ENCODE results near the gene KLHL29.

Gene KLHL29

GRCh38 chr2:23401427-23402204, 16.6 kb downstream of the KLHL29 start:
- no peaks in the 10 kb centered on the region for H3F3A ChIP-seq (ENCODE audit: insufficient read depth, low read length)
- H3K27me3 ChIP-seq (replicated peaks; ENCODE audit: insufficient read depth, low read length): no peaks in the 10 kb centered on the region
- H3K9me2 ChIP-seq (replicated peaks; ENCODE audit: insufficient read depth, low read length): no peaks in the 10 kb centered on the region
- DNase-seq: no peak
- H4K20me1 ChIP-seq (ENCODE audit: insufficient read depth, low read length): no peaks in the 10 kb centered on the region
- H3K4me3 ChIP-seq (ENCODE audit: low read length): no peak overlapping the region
- no peak overlapping the region for H3K4me2 ChIP-seq (ENCODE audit: low read depth, low read length)
- H3K79me2 ChIP-seq (ENCODE audit: low read length): no peaks in the 10 kb centered on the region
- TF ChIP-seq EZH2 (optimal IDR thresholded peaks at IDR 0.05; ENCODE audit: low read depth, low read length): no peak
- no peak for TF ChIP-seq EZH2phosphoT487 (IDR thresholded peaks at IDR 0.05; ENCODE audit: low read length)
- no peak for TF ChIP-seq CTCF (IDR thresholded peaks at IDR 0.05; ENCODE audit: low read length)
- no peak overlapping the region for H3K9ac ChIP-seq (ENCODE audit: low read length)
- H3K36me3 ChIP-seq (replicated peaks; ENCODE audit: insufficient read depth, low read length): no peaks in the 10 kb centered on the region
- no peaks in the 10 kb centered on the region for H3K9me3 ChIP-seq (replicated peaks; ENCODE audit: insufficient read depth, low read length)
- no peaks in the 10 kb centered on the region for H3K4me1 ChIP-seq (ENCODE audit: low read length)
- H3K27ac ChIP-seq (ENCODE audit: low read length): no peak overlapping the region
- no peak overlapping the region for H2AFZ ChIP-seq (ENCODE audit: low read length)

GRCh38 chr2:23402205-23402740, 17.3 kb downstream of the KLHL29 start:
- Histone ChIP-seq H3F3A (ENCODE audit: insufficient read depth, low read length) (no peaks in the 10 kb centered on the region), H3K79me2 (ENCODE audit: low read length) (no peaks in the 10 kb centered on the region), H3K9ac (ENCODE audit: low read length) (no peak overlapping the region), H3K36me3 (replicated peaks; ENCODE audit: insufficient read depth, low read length) (no peaks in the 10 kb centered on the region), H3K27ac (ENCODE audit: low read length) (no peak overlapping the region), H3K9me2 (replicated peaks; ENCODE audit: insufficient read depth, low read length) (no peaks in the 10 kb centered on the region), H3K9me3 (replicated peaks; ENCODE audit: insufficient read depth, low read length) (no peaks in the 10 kb centered on the region), H2AFZ (ENCODE audit: low read length) (no peak overlapping the region), H3K27me3 (replicated peaks; ENCODE audit: insufficient read depth, low read length) (no peaks in the 10 kb centered on the region), H3K4me2 (ENCODE audit: low read depth, low read length) (no peak overlapping the region), H4K20me1 (ENCODE audit: insufficient read depth, low read length) (no peaks in the 10 kb centered on the region), H3K4me1 (ENCODE audit: low read length) (no peaks in the 10 kb centered on the region), H3K4me3 (ENCODE audit: low read length) (no peak overlapping the region)
- no peak for DNase-seq
- TF ChIP-seq EZH2phosphoT487 (IDR thresholded peaks at IDR 0.05; ENCODE audit: low read length): no peak
- TF ChIP-seq CTCF (IDR thresholded peaks at IDR 0.05; ENCODE audit: low read length): no peak
- no peak for TF ChIP-seq EZH2 (optimal IDR thresholded peaks at IDR 0.05; ENCODE audit: low read depth, low read length)

GRCh38 chr2:23404426-23404825, 19.4 kb downstream of the KLHL29 start:
- Histone ChIP-seq H3K4me1 (ENCODE audit: low read length) (no peaks in the 10 kb centered on the region), H3K9me3 (replicated peaks; ENCODE audit: insufficient read depth, low read length) (no peaks in the 10 kb centered on the region), H2AFZ (ENCODE audit: low read length) (no peak overlapping the region), H3K36me3 (replicated peaks; ENCODE audit: insufficient read depth, low read length) (no peaks in the 10 kb centered on the region), H3K4me3 (ENCODE audit: low read length) (no peak overlapping the region), H3K27ac (ENCODE audit: low read length) (no peak overlapping the region), H3K4me2 (ENCODE audit: low read depth, low read length) (no peak overlapping the region), H3K9ac (ENCODE audit: low read length) (no peak overlapping the region), H3K27me3 (replicated peaks; ENCODE audit: insufficient read depth, low read length) (no peaks in the 10 kb centered on the region), H4K20me1 (ENCODE audit: insufficient read depth, low read length) (no peaks in the 10 kb centered on the region), H3K9me2 (replicated peaks; ENCODE audit: insufficient read depth, low read length) (no peaks in the 10 kb centered on the region), H3F3A (ENCODE audit: insufficient read depth, low read length) (no peaks in the 10 kb centered on the region), H3K79me2 (ENCODE audit: low read length) (no peaks in the 10 kb centered on the region)
- DNase-seq: no peak
- TF ChIP-seq CTCF (IDR thresholded peaks at IDR 0.05; ENCODE audit: low read length) (no peak), EZH2phosphoT487 (IDR thresholded peaks at IDR 0.05; ENCODE audit: low read length) (no peak), EZH2 (optimal IDR thresholded peaks at IDR 0.05; ENCODE audit: low read depth, low read length) (no peak)
